ENCODE results near the gene FN3KRP.

The FN3KRP gene

DNA sequence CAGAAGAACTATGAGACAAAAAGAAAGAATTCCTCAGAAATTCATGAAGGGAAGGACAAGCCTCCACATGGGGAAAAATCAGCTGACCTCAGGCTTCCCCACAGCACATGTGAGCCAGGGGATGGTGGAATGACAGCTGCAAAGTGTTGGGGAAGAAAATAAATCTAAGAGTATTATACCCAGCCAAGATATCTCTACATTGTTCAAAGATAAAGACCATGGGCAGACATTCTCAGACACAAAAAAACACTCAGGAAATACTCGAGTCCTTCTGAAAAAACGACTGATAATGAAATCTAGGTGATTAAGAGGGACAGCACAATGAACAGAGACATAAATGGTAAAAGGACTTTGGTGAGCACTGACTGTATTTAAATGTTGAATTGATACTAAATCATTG lies 21.9 kb upstream of the FN3KRP start:
- ATAC-seq, result no peak

GRCh38 chr17:82696259-82696658 lies 20.2 kb upstream of the FN3KRP start:
- ATAC-seq, result no peak
- TF ChIP-seq ZNF70 (CRISPR knock-in tag; IDR thresholded peaks at IDR 0.05), result no peak
- no peak for TF ChIP-seq TSHZ2 (CRISPR knock-in tag; IDR thresholded peaks at IDR 0.05)
- no peak for TF ChIP-seq ISL1 (CRISPR knock-in tag; IDR thresholded peaks at IDR 0.05)
- no peak for TF ChIP-seq ESRRG (CRISPR knock-in tag; IDR thresholded peaks at IDR 0.05)
- no peak for TF ChIP-seq ZFP30 (CRISPR knock-in tag; IDR thresholded peaks at IDR 0.05)
- no peak for TF ChIP-seq PPARA (CRISPR knock-in tag; IDR thresholded peaks at IDR 0.05; ENCODE audit: borderline replicate concordance)
- TF ChIP-seq ZNF565 (CRISPR knock-in tag; conservative IDR thresholded peaks at IDR 0.05; ENCODE audit: low read depth), result no peak
- no peak for TF ChIP-seq GLIS3 (CRISPR knock-in tag; IDR thresholded peaks at IDR 0.05)
- TF ChIP-seq, protein P1, sequence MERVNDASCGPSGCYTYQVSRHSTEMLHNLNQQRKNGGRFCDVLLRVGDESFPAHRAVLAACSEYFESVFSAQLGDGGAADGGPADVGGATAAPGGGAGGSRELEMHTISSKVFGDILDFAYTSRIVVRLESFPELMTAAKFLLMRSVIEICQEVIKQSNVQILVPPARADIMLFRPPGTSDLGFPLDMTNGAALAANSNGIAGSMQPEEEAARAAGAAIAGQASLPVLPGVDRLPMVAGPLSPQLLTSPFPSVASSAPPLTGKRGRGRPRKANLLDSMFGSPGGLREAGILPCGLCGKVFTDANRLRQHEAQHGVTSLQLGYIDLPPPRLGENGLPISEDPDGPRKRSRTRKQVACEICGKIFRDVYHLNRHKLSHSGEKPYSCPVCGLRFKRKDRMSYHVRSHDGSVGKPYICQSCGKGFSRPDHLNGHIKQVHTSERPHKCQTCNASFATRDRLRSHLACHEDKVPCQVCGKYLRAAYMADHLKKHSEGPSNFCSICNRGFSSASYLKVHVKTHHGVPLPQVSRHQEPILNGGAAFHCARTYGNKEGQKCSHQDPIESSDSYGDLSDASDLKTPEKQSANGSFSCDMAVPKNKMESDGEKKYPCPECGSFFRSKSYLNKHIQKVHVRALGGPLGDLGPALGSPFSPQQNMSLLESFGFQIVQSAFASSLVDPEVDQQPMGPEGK (CRISPR knock-in tag; IDR thresholded peaks at IDR 0.05; ENCODE audit: borderline replicate concordance), result no peak
- no peak for TF ChIP-seq SNAI2 (CRISPR knock-in tag; IDR thresholded peaks at IDR 0.05)
- no peak for TF ChIP-seq CSRNP3 (CRISPR knock-in tag; IDR thresholded peaks at IDR 0.05)
- TF ChIP-seq OSR1 (CRISPR knock-in tag; IDR thresholded peaks at IDR 0.05), result no peak

More for the DNA sequence above, 21.9 kb upstream of the FN3KRP start:
- no peak for TF ChIP-seq CSDC2 (CRISPR knock-in tag; IDR thresholded peaks at IDR 0.05)
- TF ChIP-seq SNAI2 (CRISPR knock-in tag; IDR thresholded peaks at IDR 0.05), result no peak
- no peak for TF ChIP-seq TSHZ2 (CRISPR knock-in tag; IDR thresholded peaks at IDR 0.05)
- no peak for TF ChIP-seq PPARA (CRISPR knock-in tag; IDR thresholded peaks at IDR 0.05; ENCODE audit: borderline replicate concordance)
- TF ChIP-seq, protein P2, sequence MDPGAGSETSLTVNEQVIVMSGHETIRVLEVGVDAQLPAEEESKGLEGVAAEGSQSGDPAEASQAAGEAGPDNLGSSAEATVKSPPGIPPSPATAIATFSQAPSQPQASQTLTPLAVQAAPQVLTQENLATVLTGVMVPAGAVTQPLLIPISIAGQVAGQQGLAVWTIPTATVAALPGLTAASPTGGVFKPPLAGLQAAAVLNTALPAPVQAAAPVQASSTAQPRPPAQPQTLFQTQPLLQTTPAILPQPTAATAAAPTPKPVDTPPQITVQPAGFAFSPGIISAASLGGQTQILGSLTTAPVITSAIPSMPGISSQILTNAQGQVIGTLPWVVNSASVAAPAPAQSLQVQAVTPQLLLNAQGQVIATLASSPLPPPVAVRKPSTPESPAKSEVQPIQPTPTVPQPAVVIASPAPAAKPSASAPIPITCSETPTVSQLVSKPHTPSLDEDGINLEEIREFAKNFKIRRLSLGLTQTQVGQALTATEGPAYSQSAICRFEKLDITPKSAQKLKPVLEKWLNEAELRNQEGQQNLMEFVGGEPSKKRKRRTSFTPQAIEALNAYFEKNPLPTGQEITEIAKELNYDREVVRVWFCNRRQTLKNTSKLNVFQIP (CRISPR knock-in tag; IDR thresholded peaks at IDR 0.05; ENCODE audit: borderline replicate concordance, low read depth), result no peak
- no peak for TF ChIP-seq ESRRG (CRISPR knock-in tag; IDR thresholded peaks at IDR 0.05)
- no peak for TF ChIP-seq RARB (CRISPR knock-in tag; IDR thresholded peaks at IDR 0.05)
- TF ChIP-seq BACH2 (CRISPR knock-in tag; IDR thresholded peaks at IDR 0.05; ENCODE audit: borderline replicate concordance), result no peak
- TF ChIP-seq CSRNP3 (CRISPR knock-in tag; IDR thresholded peaks at IDR 0.05), result no peak
- no peak for TF ChIP-seq ZNF565 (CRISPR knock-in tag; conservative IDR thresholded peaks at IDR 0.05; ENCODE audit: low read depth)
- TF ChIP-seq ZNF70 (CRISPR knock-in tag; IDR thresholded peaks at IDR 0.05), result no peak
- no peak for TF ChIP-seq GLIS3 (CRISPR knock-in tag; IDR thresholded peaks at IDR 0.05)
- TF ChIP-seq CREB5 (CRISPR knock-in tag; IDR thresholded peaks at IDR 0.05; ENCODE audit: low read depth), result no peak

All from SK-N-SH treated with all-trans-retinoic acid at 6 μM for 48 hours (cell line).